Adrenal gland (tissue), 12 donors: Measurements from ENCODE around the gene KIR2DL3. TPM values are rescaled to one million over a fixed set of nuclear protein-coding genes. Genes with fewer than 3 reads are reported as not detected.
"Not testable (repeated sequence)": the region's sequence is repeated elsewhere in the genome, so short reads cannot be mapped to it uniquely, and the experiment has no call there.

Experiments
- DNase-seq, 7 donors: peaks; one replicate each; pipeline ENCODE4 v3.0.0-alpha.2; 2019 to 2020
- H3K27ac ChIP-seq, 5 donors: fragments of 200-600 bp; sonication (generic) in 4 of 5; 1 replicate in 3 of 5; 2 replicates in 2 of 5; pipeline versions ENCODE4 v1.5.1 to v1.8.0; 2016 to 2020; ENCODE audit warnings: mild to moderate bottlenecking in 1 of 5
- H3K27me3 ChIP-seq: fragments of 200-600 bp; 2 replicates; pipeline ENCODE4 v1.8.0; 2021
- H3K36me3 ChIP-seq, 2 donors: fragments of 200-600 bp; replicated peaks in 1 of 2; 1 replicate in 1 of 2; 2 replicates in 1 of 2; pipeline versions ENCODE4 v1.5.1 to v1.8.0; 2018 to 2022
- H3K4me1 ChIP-seq, 2 donors: fragments of 200-600 bp; replicated peaks in 1 of 2; 1 replicate in 1 of 2; 2 replicates in 1 of 2; pipeline versions ENCODE4 v1.5.1 to v1.8.0; 2018 to 2021
- H3K4me3 ChIP-seq, 4 donors: fragments of 200-600 bp; sonication (generic) in 3 of 4; one replicate each; pipeline ENCODE4 v1.5.1; 2016 to 2018
- H3K9me3 ChIP-seq, 3 donors: fragments of 200-600 bp; sonication (generic) in 1 of 3; replicated peaks in 1 of 3; 1 replicate in 2 of 3; 2 replicates in 1 of 3; pipeline versions ENCODE4 v1.5.1 to v1.8.0; 2016 to 2021
- CTCF ChIP-seq, 6 experiments: fragments of 450-650 bp in 4 of 6; fragments of 200-600 bp in 2 of 6; sonication (generic) in 1 of 6; IDR thresholded peaks; 1 replicate in 5 of 6; 2 replicates in 1 of 6; pipeline versions ENCODE4 v1.5.1 to v1.8.0; 2016 to 2021; ENCODE audit warnings: antibody characterized with exemption in 6 of 6, mild to moderate bottlenecking in 2 of 6, moderate library complexity in 1 of 6
- POLR2A ChIP-seq, 2 donors: fragments of 450-650 bp; IDR thresholded peaks; one replicate each; pipeline ENCODE4 v1.6.1; 2017; ENCODE audit warnings: antibody characterized with exemption in 2 of 2, mild to moderate bottlenecking in 2 of 2, moderate library complexity in 1 of 2
- WGBS, 4 donors: extraction: QIAGEN DNeasy Blood & Tissue Kit in 2 of 4; methylation state at CpG; one replicate each; pipeline versions ENCODE4 v1.1.5 to v1.1.7; 2013 to 2017; 5-methylcytosine and 5-hydroxymethylcytosine counted together
- intact Hi-C, 2 donors: fragments of 100-400 bp; cut with DNase I; formaldehyde crosslinking; loops; one replicate each; pipeline versions ENCODE4 v1.14.1 to v1.15.0; 2022 to 2023
- polyA plus RNA-seq, 3 donors: library from polyadenylated mRNA; stranded (reverse); fragments of 200-250 nt in 2 of 3; fragments of 350-450 nt in 1 of 3; fragmentation: Illumina TruSeq in 1 of 3; extraction: RNeasy Lipid Tissue Mini Kit (QIAGEN cat#74804) in 1 of 3; gene quantifications; one replicate each; pipeline ENCODE4 v1.2.3, GENCODE V29; 2013 to 2014
- total RNA-seq, 9 donors: library from RNA; depleted of rRNA in 4 of 9; stranded (reverse); fragments of >200 nt in 4 of 9; fragments of 120-200 nt in 1 of 9; fragmentation: NEBNext Ultra II Directional in 1 of 9; extraction: Animal tissue kit (Norgen Biotek cat#: 25700) in 1 of 9; gene quantifications; one replicate each; pipeline versions ENCODE4 v1.1.0 to v1.2.4, GENCODE V29; 2013 to 2023
- donor health status: healthy with polysubstance abuse.
- donor health status: Bipolar disorder and iron deficiency.
- donor health status: DM: yes; HTN: yes; CAD: no.
- donor health status: DM: no; HTN: no; CAD: no.
- donor health status: DM: no; HTN: no; CAD: no.
- donor health status: DM: yes; HTN: yes; CAD: no.

The KIR2DL3 gene
- total and polyA plus RNA-seq, 12 donors, result 0.24 to 0.28 TPM; not detected in 10

DNA sequence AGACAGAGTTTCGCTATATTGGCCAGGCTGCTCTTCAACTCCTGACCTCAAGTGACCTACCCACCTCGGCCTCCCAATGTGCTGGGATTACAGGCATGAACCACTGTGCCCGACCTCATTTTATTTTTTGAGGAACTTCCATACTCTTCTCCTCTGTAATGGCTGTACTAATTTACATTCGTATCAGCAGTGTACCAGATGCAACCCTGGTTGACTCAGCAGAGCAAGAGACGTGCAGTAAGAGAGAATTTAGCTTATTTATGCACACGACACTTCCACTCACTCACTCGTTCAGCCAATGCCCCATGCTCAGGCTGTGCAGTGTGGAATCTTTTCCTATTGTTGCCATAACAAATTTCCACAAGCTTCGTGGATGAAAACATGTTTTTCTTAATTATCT lies 7.1 kb upstream of the KIR2DL3 start:
- intact Hi-C loops, result no loop called here

DNA sequence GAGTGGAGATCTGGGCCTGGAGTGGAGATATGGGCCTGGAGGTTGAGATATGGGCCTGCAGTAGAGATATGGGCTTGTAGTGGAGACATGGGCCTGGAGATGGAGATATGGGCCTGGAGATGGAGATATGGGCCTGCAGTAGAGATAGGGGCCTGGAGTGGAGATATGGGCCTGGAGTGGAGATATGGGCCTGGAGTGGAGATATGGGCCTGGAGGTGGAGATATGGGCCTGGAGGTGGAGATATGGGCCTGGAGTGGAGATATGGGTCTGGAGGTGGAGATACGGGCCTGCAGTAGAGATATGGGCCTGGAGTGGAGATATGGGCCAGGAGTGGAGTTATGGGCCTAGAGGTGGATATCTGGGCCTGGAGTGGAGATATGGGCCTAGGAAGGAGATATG lies 402 bp downstream of the KIR2DL3 start:
- H3K27me3 ChIP-seq, result no peaks in the 10 kb centered on the region
- no peak for DNase-seq
- no peaks in the 10 kb centered on the region for H3K36me3 ChIP-seq
- intact Hi-C loops, result loop anchor here in 1 of 2 donors (5.0 kb wide), 1 partner anchor 109 kb away; no protein-coding TSS in a partner anchor
- 64 to 83% (median 77%) methylated on average over 1 of the region's 1 CpG for WGBS, 4 donors
- H3K27ac ChIP-seq, result no peak overlapping the region
- H3K4me1 ChIP-seq, result no peaks in the 10 kb centered on the region
- no peak overlapping the region for H3K4me3 ChIP-seq
- no peak for TF ChIP-seq CTCF (IDR thresholded peaks at IDR 0.05)
- TF ChIP-seq POLR2A (IDR thresholded peaks at IDR 0.05), result no peak
- no peaks in the 10 kb centered on the region for H3K9me3 ChIP-seq

More for the DNA sequence above, 7.1 kb upstream of the KIR2DL3 start:
- 50 to 55% (median 53%) methylated on average over 8 of the region's 8 CpGs for WGBS, 4 donors
- no peak overlapping the region for H3K27ac ChIP-seq
- DNase-seq, result no peak
- no peak for TF ChIP-seq CTCF (IDR thresholded peaks at IDR 0.05)
- TF ChIP-seq POLR2A (IDR thresholded peaks at IDR 0.05), result no peak
- H3K9me3 ChIP-seq, result no peaks in the 10 kb centered on the region
- H3K27me3 ChIP-seq, result no peaks in the 10 kb centered on the region
- H3K4me3 ChIP-seq, result no peak overlapping the region
- H3K4me1 ChIP-seq, result no peaks in the 10 kb centered on the region
- H3K36me3 ChIP-seq, result no peaks in the 10 kb centered on the region

- H3K27ac ChIP-seq, result no peak overlapping the region
- no peak overlapping the region for H3K4me3 ChIP-seq
- intact Hi-C loops, result loop anchor here in 1 of 2 donors (5.0 kb wide), 1 partner anchor 107 kb away; no protein-coding TSS in a partner anchor
- no peak for TF ChIP-seq CTCF (IDR thresholded peaks at IDR 0.05)
- TF ChIP-seq POLR2A (IDR thresholded peaks at IDR 0.05), result no peak
- no peaks in the 10 kb centered on the region for H3K4me1 ChIP-seq
- DNase-seq, result no peak
- no peaks in the 10 kb centered on the region for H3K9me3 ChIP-seq
- H3K36me3 ChIP-seq, result no peaks in the 10 kb centered on the region
- 77 to 90% (median 80%) methylated on average over 13 of the region's 13 CpGs for WGBS, 4 donors
- H3K27me3 ChIP-seq, result no peaks in the 10 kb centered on the region
Observed at GRCh38 chr19:54739587-54740497, 1.5 kb downstream of the KIR2DL3 start.

DNA sequence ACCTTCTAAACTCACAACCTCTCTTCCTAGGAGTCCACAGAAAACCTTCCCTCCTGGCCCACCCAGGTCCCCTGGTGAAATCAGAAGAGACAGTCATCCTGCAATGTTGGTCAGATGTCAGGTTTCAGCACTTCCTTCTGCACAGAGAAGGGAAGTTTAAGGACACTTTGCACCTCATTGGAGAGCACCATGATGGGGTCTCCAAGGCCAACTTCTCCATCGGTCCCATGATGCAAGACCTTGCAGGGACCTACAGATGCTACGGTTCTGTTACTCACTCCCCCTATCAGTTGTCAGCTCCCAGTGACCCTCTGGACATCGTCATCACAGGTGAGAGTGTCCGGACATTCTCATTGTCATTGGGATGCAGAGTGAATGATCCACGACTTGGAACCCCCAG lies 3.6 kb downstream of the KIR2DL3 start:
- H3K36me3 ChIP-seq, intact Hi-C loops, H3K4me1 ChIP-seq, H3K9me3 ChIP-seq, DNase-seq, H3K27ac ChIP-seq, H3K4me3 ChIP-seq, H3K27me3 ChIP-seq: not testable (repeated sequence)
- WGBS, 4 donors, result 41 to 78% (median 69%) methylated on average over 5 of the region's 5 CpGs

GRCh38 chr19:54744080-54744479 lies 5.8 kb downstream of the KIR2DL3 start:
- H3K27ac ChIP-seq, H3K36me3 ChIP-seq, H3K4me3 ChIP-seq, DNase-seq, H3K27me3 ChIP-seq, intact Hi-C loops, H3K4me1 ChIP-seq, H3K9me3 ChIP-seq: not testable (repeated sequence)
- 69 to 85% (median 81%) methylated on average over 5 of the region's 5 CpGs for WGBS, 4 donors

DNA sequence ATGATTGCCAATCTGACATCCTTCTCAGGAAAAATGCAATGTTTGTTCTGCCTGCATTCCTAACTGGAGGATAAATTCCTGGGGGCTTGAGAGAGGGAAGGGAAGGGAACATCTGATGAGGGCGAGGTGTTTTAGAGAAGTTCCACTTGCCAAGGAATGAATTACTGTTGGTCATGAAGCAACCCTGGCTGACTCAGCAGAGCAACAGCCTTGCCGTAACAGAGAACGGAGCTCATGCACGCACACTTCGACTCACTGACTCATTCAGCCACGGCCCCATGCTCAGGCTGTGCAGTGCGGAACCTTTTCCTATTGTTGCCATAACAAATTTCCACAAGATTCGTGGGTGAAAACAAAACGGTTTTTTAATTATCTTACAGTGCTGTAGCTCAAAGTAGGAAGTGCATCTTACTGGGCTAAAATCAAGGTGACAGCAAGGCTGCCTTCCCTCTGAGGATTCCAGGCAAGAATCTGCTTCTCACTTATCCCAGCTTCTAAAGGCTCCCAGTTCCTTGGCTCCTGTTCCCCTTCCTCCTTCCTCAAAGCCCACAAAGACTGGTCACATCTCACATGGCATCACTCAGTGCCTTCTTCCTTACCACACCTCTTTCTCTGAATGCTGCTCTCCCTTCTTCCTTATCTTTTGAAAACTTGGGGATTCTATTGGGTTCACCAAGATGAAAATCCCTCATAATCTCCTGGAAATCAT lies 9.5 kb downstream of the KIR2DL3 start:
- intact Hi-C loops, result not testable (repeated sequence)

GRCh38 chr19:54750276-54750675 lies 12.0 kb downstream of the KIR2DL3 start:
- not testable (repeated sequence) for H3K9me3 ChIP-seq, H3K4me3 ChIP-seq
- WGBS, 4 donors, result 33 to 61% (median 51%) methylated on average over 6 of the region's 6 CpGs

More for the DNA sequence above, 9.5 kb downstream of the KIR2DL3 start:
- H3K36me3 ChIP-seq, H3K27me3 ChIP-seq, H3K27ac ChIP-seq, H3K4me3 ChIP-seq, H3K9me3 ChIP-seq, H3K4me1 ChIP-seq: not testable (repeated sequence)
- peak in 5 of 7 donors; percentile 20 to 52 (median 33) for DNase-seq
- WGBS, 4 donors, result 44 to 58% (median 49%) methylated on average over 6 to 9 of the region's 9 CpGs

More at GRCh38 chr19:54750276-54750675, 12.0 kb downstream of the KIR2DL3 start:
- H3K27me3 ChIP-seq, intact Hi-C loops, H3K4me1 ChIP-seq, H3K27ac ChIP-seq, H3K36me3 ChIP-seq, DNase-seq: not testable (repeated sequence)
